ENCODE results near the gene RNF223.

DNA sequence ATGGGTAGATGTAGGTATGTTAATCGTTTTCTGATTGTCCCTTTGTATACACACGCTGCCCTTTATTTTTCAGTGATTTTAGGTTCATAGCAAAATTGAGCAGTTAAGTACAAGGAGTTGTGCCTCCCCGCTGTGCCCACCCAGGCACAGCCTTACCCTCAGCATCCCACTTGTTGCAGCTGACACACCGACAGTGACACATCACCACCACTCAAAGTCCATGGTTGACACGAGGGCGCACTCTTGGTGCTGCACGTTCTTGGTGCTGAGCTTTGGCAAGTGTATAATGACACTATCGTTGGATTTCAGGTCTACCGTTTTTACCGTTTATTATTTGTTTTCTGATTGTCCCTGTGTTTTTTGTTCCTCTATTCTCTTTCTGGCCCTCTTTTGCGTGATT lies 26.2 kb upstream of the RNF223 start:
- no peak for TF ChIP-seq POLR2A (IDR thresholded peaks at IDR 0.05)
- TF ChIP-seq, protein P1, sequence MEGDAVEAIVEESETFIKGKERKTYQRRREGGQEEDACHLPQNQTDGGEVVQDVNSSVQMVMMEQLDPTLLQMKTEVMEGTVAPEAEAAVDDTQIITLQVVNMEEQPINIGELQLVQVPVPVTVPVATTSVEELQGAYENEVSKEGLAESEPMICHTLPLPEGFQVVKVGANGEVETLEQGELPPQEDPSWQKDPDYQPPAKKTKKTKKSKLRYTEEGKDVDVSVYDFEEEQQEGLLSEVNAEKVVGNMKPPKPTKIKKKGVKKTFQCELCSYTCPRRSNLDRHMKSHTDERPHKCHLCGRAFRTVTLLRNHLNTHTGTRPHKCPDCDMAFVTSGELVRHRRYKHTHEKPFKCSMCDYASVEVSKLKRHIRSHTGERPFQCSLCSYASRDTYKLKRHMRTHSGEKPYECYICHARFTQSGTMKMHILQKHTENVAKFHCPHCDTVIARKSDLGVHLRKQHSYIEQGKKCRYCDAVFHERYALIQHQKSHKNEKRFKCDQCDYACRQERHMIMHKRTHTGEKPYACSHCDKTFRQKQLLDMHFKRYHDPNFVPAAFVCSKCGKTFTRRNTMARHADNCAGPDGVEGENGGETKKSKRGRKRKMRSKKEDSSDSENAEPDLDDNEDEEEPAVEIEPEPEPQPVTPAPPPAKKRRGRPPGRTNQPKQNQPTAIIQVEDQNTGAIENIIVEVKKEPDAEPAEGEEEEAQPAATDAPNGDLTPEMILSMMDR (IDR thresholded peaks at IDR 0.05), result no peak
